K562 treated with DMSO at 1 percent for 48 hours (cell line): ENCODE results near the gene CDC73. TPM values are rescaled to one million over a fixed set of nuclear protein-coding genes. Genes with fewer than 3 reads are reported as not detected.

ENCODE experiments used
- total RNA-seq: library from RNA; unstranded; fragments of 300-600 nt; gene quantifications from 2 replicates; pipeline ENCODE4 v1.2.3, GENCODE V29; 2022; ENCODE audit warnings: low replicate concordance; ENCODE audit errors: extremely low read depth

Gene CDC73
- not detected in 2 replicates for total RNA-seq

DNA sequence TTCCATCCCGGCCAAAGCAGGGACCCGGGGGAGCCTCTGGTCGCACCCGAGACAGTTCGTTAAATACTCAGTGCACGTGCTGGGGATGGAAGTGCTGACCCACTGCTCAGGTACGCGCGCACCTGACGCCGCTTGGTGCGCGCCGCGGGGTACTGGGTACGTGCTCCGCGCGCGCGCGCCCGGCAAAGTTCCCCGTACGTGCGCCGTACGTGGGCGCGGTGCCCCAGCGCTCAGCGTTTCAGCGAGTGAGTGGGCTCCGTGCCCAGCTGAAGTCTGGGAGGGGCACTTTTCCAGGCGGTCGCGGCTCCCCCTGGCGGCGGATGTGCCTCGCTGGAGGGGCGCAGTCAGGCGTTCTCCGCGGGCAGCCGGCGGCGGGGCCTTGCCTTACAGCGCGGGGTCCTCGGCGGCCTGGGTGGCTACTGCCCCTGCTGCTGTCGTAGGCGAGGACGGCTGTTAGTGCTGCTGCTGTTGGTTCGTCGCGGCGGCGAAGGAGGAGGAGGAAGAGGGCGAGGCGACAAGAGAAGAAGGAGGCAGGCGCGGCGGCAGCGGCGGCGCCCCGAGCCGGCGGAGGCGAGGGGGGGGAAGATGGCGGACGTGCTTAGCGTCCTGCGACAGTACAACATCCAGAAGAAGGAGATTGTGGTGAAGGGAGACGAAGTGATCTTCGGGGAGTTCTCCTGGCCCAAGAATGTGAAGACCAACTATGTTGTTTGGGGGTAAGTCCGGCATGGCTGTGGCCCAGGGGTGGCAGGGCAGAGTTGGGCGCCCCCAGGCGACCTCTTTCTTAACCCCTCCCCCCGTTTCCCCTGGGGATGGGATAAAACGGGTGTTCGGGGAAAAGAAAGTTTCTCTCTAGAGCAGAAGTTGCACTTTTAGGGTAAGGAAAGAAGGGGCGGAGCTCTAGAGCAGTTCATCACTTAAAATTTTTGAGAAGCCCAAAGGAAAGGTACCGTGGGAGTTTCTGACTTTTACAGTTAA is at the start of gene CDC73:
CDC73 (plus strand) TSS at position 416 of the 978 bp plus-strand sequence; CDS start at position 586, 170 bp downstream.

DNA sequence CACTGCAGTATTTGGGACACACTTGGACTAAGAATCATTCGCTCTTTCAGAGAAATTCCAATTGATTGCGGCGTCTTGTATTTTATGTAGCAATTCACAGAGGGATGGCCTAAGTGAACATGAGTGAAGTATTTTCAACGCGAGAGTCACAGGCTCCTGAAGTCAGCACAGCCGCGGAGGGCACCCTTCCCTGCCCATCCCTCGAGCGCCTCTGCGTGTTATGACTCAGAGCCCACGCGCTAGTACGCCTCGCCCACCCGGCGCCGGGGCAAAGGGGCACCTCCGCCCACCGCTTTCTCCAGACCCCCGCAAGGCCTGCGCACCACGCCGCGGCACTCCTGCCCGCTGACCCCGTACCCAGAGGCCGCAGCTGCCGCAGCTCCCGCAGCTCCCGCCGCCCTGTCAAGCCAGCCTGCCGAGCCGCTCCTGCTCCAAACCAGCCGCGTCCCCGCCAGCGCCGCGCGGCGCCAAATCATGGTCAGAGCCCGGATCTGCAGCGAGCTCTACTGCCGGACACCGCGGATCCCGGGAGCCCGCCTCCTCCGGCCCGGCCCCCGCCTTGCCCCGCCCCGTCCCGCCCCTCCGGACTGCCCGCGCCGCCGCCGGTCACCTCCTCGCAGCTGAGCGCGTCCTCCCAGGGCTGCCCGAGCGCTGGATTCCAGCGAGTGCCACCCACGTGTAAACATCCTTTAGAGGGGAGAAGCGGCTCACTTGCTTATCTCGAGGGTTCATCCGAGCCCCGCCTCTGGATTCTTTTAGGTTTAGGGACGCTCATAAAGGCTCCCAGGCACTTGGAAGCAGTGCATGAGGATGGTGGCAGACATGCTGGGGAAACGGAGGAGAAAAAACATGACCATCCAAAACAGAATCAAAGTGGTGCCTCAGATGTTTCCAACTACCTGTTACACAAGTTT is 16.7 kb upstream of the CDC73 start, which contains the start of gene GLRX2:
GLRX2 (minus strand) TSS at position 508 of the 914 bp plus-strand sequence; CDS start at position 476, 32 bp downstream.

GRCh38 chr1:193185901-193186731 is 64.3 kb downstream of the CDC73 start, which contains the start of gene B3GALT2:
TSS of gene B3GALT2 (minus strand) at chr1:193186613. CDS start at chr1:193181562, 5,051 bp downstream.

Other genes with a start within 250 kb of the CDC73 start
- 224 TPM in 1 of 2 replicates, not detected in the other for gene UCHL5, start 62.7 kb upstream of the CDC73 start, total RNA-seq
- gene RO60, start 62.4 kb upstream of the CDC73 start, total RNA-seq = not detected in 2 replicates
- gene GLRX2, start 16.6 kb upstream of the CDC73 start, total RNA-seq = not detected in 2 replicates
- not detected in 2 replicates for gene B3GALT2, start 64.6 kb downstream of the CDC73 start, total RNA-seq